Hematopoietic multipotent progenitor cell (in vitro differentiated cells): ENCODE results near the gene UGT1A4. TPM values are rescaled to one million over a fixed set of nuclear protein-coding genes. Genes with fewer than 3 reads are reported as not detected.

Source experiments
- DNase-seq, 3 donors: peaks; one replicate each; pipeline ENCODE4 v3.0.0-alpha.2; 2011 to 2015; ENCODE audit warnings: low read depth in 2 of 3, low spot score in 2 of 3
- total RNA-seq: library from RNA; depleted of rRNA; stranded (reverse); fragments of >200 nt; gene quantifications from one replicate; pipeline ENCODE4 v1.2.3, GENCODE V29; 2012

Gene UGT1A4
- total RNA-seq, 1 donor: not detected

DNA sequence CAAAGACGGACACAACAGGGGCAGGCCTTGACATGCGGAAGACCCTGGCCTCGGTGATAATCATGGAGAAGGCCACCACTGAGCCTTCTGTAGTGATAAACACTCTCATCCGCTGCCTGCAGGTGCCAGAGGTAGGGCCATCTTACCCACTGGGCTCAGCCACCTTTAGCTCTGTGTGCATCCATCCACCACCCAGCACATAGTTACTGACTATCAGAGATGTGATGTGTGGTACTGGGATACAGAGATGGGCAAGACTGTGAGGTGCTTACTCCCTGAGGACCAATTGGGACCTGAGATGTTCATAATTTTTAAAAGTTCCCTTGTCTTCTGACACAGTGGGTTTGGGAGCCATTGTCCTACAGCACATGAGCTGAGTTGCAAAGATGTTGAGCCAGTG is 61.2 kb downstream of the UGT1A4 start:
- no peak for DNase-seq

DNA sequence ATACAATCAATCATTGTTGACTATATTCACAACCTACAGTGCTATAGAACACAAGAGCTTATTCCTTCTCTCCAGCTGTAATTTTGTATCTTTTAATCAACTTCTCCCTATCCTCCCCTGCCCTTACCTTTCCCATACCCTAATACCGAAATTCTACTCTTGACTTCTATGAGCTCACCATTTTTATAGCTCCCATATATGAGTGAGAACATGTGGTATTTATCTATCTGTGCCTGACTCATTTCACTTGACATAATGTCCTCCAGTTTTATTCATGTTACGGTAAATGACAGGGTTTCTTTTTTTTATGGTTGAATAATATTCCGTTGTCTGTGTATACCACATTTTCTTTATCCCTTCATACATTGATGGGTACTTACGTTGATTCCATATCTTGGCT is 62.2 kb downstream of the UGT1A4 start:
- no peak for DNase-seq

DNA sequence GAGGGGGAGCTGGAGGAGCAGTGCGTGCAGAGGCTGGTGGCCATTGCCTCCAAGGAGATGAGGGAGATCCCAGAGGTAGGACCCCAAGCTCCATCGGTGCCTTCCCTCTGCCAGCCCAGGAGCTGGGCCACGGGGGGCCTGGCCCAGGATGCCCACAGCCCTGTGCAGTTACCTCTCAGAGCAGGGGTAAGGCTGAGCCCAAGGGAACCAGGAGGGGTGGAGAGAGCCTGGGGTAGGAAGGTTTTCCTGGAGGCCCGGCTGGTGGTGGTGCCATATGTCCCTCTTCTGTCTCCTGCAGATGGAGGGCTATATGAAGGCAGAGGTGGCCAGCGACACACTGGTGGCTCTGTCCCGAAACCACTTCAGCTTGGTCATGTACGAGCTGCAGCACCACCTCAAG is 71.0 kb downstream of the UGT1A4 start:
- no peak for DNase-seq

DNA sequence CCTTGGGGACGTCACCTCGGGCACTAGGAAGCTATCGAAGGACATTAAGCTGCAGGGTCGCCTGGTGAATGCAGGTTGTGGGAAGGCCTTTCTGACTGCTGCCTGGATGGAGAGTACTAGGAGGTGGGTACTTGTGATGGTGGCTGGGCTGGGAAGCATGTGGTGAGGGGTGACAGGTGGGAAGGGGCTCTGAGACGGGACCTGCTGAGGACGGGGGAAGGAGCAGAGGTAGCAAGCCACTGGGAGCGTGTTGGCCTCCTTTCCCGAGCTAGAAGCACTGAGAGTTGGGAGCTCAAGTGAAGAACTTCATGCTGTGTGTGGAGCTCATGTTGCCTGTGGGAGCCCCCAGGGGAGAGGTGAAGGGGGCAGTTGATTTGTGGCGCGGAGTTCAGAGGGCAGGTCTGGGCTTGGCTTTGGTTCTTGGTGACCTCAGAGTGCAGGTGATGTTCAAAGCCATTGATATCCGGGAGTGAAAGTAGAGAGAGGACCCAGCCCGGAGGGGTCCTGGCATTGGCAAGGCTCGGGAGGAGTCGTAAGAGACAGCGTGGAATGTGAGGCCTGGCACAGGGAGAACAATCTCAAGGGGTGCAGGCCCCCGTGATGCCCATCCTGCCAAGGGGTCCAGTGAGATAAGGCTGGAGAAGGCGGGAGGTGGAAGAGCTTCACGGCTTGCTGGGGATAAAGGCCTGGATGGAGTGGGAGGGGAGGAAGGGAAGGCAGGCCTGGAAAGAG is 72.8 kb downstream of the UGT1A4 start:
- no peak for DNase-seq

DNA sequence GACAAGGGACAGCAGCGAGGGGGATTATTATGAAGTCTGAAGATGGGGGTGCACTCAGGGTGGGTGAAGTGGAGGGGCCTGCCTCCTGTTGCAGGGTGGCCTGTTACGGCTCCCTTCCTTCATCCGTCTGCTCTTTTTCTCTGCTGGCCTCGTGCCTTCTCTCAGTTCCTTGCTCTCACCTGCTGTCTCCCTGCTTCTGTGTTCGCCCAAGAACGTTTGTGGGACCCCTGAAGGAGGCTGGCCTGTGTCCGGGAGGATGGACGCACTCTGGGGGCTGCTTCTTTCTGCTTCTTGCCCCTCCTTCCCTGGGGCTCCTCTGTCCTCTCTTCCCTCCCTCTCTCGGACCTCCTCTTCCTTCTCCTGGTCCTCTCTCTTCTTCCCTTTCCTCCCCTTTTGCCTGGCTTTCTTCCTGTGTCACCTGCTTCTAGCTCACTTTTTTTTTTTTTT is 73.4 kb downstream of the UGT1A4 start:
- no peak for DNase-seq

DNA sequence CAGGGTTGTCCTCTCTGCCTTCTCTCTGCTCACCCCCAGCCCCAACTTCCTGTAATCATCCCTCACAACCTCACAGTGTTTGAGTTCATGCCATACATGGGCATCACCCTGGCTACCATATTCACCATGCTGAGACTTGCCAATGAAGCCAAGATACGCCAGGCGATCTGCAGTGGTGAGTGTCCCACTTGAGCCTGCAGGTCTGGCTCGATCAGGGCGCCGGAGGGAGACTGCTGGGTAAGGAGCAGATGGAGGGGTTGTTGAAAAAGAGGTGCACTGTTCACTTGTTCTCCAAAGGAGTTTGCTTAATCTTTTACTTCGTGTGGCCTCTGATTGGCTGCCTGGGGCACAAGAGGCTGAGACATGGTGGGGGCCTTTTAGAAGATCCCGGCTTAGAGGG is 74.2 kb downstream of the UGT1A4 start:
- no peak for DNase-seq

DNA sequence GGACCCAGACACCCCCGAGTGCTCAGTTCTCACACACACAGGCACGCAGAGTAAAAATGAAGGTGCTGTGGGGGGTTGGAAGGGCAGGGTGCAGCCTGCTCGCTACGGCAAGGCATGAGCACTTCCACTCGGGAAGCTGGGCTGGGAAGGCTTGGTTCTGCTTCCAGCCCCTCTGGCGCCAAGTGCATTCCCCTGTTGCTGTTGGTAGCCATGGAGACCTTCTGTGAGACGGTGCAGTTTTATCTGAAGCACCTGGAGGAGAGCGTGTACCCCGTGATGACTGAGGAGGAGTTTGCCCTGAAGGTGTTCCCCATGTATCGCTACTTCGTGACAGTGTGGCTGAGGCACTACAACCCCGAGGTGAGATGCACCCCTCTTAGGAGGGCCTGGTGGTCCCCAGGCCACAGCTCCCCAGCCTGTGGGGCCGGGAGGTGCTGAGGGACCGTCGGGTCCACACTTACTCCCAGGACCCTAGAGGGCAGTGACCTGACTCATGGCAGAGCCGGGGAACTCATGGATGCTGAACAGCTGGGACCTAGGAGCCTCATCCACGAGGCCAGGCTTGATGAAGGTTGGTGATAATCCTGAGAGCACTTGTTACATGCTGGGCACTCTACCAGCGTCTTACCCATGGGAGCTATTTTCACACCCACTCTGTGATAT is 75.1 kb downstream of the UGT1A4 start:
- DNase-seq: no peak

DNA sequence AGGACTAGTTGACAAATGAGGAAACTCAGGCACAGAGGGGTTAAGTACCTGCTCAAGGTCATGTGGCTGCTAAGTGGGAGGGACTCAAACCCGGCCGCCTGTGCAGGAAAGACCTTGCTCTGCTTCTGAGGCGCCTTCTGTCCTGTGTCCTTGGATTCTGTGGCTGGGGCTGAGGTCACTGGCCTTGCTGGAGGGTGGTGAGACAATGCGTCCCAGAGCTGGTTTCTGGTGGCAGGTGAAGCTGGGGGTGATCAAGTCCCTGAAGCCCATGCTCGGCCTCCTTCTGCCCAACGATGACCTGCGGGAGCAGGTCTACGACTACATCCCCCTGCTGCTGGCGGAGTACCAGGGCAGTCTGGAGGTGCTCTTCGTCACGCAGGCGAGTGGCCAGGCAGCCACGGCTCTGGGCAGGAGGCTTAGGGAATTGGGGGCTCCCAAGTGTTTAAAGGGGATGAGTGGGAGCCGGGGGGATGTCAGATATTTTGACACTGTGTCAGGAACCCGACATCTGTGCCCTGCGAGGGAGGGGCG is 75.7 kb downstream of the UGT1A4 start:
- DNase-seq: no peak

DNA sequence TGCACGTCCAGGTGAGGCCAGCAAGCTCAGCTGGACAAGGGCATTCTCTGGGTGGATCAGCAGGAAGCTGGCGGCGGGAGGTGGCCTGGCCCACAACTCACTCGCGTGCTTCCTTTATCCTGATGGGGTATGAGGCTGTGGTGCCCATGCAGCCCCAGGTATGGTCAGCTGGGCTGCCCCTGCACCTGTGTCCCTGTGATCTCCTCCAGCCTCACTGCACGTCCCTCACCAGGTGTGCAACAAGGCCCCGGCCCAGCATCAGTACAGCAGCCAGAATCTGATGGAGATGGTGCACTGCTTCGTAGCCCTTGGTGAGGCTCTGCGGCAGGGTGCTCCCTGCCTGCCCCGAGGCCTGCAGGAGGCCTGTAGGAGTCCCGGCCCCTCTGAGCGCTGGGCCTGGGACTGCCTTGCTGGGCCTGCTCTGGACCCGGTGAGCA is 77.2 kb downstream of the UGT1A4 start:
- DNase-seq: no peak

DNA sequence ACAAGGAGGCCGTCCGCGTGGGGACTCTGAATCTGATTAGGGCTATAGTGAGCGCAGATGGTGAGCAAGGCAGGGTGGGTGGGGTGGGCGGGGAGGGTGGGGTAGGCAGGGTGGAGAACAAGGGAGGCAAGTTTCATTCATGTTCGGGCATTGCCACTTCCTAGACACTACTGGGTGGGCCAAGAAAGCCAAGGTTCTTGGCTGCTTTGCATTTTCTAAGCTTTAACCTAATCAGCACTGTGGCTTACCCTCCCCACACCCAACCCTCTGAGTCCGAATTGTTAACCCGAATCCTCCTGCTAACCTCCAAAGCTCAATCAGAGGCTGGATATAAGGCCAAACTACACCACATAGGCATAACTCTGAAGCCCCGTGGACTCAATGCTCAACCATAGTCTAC is 77.7 kb downstream of the UGT1A4 start:
- no peak for DNase-seq

DNA sequence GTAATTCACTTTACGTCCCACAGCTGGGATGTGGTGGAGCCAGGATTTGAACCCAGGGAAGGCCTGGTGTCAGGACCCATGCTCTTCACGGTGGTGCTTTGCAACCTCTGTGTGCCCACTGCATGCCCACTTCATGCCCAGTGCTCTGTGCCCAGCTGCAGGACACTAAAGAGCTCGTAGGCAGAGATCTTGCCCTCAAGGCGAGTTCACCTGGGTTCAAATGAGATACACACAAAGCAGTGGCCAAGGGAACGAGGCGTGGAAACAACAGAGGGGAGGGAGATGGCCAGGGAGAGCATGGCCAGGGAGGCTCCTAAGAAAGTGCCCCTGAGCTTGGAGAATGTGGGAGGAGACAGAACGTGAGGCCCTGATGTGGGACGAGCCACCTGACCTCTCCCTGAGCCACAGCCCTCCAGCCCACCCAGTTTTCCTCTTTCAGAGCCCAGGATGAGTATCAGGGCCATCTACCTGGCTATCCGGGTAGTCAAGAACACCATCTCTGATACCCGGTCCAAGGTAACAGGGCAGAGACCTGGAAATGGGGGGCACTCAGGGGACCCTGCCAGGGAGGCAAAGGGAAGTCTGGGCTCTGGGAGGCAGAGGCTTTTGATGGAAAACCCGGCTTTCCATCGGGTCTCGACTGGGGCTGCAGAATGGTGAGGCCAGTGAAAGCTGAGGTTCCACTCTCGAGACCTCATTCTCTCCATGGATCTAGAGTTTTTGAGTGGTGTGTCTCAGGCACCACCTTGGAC is 80.0 kb downstream of the UGT1A4 start:
- DNase-seq: no peak

DNA sequence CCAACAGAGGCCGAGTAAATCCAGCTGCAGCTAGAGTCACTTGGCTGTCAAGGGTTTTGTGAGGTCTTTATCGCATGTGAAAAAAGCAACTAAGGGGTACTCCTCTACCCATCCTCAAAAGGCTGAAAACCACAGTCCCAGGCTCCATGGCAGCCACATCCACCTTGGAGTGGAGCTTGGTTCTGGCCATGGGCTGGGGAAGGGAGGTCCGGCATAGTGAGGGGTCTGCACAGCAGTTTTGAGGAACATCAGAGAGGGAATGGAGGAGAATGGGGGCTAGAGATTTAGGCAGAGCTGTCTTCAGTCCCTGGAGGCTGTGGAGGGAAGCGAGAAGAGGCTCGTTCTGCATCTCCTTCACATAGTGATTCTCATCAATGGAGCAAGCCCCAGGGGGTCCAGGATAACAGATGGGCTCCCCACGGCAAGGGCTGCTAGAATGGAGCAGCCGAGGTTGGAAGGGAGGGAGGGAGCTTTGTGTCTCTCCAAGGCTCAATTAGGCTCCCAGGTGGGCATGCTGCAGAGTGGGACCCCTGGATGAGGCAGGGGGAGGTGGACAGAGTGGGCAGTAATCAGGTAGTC is 80.6 kb downstream of the UGT1A4 start:
- no peak for DNase-seq

DNA sequence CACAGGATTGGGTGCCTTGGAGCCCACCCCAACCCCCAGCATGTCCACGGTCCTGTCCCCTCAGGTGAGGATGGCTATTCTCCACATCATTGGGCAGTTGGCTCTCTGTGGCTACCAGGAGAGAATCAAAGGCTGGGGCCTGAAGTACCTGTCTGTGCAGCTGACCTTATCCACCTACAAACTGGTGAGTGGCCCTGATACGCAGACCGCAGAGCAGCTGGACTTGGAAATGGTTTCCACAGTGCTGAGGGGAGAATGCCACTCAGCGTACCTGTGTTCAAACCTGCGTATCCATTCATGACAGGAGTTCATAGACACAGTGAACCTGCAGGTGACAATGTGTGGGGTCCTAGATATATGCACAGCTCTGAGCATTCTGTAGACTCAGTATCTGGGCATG is 81.2 kb downstream of the UGT1A4 start:
- DNase-seq: no peak

DNA sequence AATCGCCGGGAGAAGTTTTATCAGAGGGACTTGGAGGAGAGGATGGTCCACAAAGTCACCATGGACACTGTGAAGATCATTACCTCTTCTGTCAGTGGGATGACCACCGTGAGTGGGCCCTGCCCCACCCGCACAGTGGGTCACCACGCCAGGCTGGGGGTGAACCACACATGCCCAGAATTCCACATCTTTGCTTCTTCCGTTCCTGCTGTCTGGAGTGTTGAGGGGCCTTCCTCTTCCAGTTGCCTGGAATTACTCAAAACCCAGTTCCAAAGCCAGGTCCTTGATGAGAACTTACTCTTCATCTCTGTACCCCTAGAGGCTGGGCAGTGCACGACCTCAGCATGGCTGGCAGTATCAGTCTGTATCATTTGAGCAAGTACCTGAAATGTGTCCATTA is 81.7 kb downstream of the UGT1A4 start:
- DNase-seq: no peak

DNA sequence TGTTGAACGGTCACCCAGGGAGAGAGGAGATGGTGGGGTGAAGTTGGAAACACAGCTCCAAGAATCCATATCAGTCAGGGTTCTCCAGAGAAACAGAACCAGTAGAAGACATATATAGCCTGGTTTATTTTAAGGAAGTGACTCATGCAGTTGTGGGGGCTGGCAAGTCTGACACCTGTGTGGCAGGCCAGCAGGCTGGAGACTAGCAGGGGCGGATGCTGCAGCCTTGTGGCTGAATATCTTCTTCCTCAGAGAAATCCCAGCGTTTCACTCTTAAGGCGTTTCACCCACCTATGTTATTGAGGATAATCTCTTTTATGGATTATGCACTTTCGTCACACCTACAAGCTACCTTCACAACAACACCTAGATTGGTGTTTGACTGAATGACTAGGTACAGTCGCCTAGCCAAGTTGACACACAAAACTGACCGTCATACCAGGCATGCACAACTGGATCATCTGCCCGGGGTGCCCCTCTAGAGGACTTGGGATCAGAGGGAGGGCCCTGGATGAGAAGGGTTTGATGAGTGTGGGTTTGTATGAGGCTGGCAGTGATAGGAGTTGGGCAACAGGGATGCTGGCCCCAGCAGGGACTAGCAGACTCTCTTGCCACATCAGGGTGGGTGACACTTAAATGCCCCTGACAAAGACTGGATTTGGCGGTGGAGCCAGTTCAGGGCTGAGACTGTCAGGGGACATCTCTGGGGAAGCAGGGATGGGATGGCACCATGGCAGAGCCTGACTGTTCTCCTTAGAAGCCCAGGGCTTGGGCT is 83.0 kb downstream of the UGT1A4 start:
- DNase-seq: peak in 2 of 3 donors; percentile 3 to 12

DNA sequence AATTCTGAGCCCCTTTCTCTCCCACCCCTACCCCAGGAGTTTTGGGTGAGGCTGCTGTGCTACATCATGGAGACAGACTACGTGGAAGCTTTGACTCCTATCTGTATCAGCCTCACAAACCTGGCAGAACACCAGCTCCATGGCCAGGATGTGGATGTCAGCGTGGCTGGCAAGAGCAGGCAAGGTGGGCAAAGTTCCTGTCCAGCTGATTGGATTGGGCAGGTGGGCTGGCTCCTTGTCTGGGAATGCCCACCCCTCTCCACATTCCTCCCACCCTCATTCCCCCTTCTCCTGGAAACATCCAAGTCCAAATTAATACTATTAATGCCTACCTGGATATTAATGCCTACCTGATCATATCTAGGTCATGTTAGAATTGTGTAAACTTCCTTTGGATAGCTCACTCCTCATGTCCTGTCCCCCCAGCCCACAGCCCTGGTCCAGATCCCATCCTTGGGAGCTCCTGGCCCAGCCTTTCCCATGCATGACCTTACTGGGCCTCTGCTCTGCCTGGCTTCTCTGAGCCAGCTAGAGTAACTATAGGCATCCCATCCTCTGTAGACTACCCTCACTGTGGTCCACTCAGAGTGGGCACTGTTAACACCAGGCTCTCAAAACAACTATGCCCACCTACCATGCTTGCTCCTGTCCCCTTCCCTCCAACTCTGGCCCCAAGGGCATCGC is 83.7 kb downstream of the UGT1A4 start:
- DNase-seq: no peak

DNA sequence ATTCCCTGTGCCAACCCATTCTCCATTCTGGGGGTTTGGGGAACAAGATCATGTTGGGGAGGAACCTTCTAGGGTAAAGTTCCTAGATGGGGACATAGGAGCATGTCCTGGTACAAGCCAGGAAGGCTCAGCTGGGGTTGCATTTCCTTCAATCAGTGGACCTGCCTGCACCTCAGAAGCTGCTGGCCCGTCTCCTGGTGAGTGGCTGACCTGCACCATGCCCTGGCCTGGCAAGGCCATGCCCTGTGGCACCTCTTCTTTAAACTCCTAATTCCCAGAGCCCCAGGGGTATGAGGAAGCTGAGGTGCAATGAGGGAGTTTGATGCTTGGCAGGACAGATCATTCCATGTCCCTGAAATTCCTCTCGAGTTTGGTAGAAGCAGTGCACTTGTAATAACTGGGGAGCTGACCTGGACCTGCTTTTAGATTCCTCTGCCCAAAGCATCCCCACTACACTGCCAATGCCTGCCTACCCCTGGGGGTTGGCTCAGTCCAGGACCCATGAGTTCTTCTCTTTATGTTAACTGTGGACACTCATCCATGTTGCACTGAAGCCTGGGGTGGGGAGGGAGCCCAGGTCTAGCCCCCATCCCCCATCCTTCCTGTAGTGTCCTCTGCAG is 84.9 kb downstream of the UGT1A4 start:
- DNase-seq: no peak

DNA sequence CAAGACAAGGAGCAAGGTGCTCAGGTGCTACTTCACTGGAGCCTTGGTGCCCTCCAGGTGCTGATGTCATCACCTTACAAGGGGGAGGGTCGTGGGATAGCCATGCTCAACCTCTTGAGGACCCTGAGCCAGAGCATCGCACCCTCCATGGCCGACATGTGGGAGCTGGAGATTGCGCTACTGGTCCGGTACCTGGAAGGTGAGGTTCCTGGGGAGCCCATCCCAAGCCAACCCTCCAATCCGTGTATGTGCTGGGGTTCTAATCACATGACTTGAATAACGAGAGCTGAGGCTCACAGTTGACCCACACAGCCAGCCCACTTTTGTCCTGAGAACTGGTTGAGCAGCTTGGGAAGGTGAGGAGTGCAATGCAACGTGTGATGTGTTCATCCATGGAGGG is 85.5 kb downstream of the UGT1A4 start:
- DNase-seq: no peak

DNA sequence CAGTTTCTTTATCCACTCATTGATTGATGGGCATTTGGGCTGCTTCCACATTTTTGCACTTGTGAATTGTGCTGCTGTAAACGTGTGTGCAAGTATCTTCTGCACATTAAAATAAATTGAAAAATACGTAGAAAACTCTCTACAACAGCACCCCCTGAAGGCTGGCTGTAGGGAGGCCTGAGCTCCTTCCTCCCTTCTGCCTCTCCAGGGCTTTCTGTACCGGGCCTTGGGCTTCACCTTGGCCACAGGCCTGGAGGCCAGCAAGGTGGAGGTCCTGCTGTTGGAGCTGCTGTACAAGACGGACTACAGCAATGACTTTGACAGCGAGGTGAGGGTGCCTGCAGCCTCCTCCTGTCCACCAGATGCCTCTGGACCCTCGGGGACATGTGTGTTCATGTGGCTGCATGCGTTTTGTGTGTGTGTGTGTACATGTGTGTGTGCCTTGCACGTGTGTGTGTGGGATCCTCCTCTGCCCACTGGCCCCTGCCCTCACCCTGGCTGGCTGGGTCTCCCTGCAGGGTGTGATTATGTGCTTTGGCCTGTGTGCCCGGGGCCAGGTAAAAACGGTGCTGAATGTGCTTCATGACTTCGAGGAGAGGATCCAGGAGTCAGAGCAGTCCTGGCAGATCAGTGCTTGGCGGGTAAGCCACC is 88.8 kb downstream of the UGT1A4 start:
- no peak for DNase-seq
